G401 (cell line): ENCODE measurements around the gene SLX9. TPM values are rescaled to one million over a fixed set of nuclear protein-coding genes. Genes with fewer than 3 reads are reported as not detected.

Experiments
- DNase-seq: peaks from one replicate; pipeline ENCODE4 v3.0.0-alpha.2; 2015; ENCODE audit warnings: low spot score
- in situ Hi-C: cut with HindIII; loops from 2 replicates; pipeline ENCODE4 v1.10.0; 2016; ENCODE audit warnings: low sequenced_read_pairs, mixed read lengths
- total RNA-seq: library from RNA; depleted of rRNA; stranded (reverse); fragments of >200 nt; shearing (Covaris generic); gene quantifications from 2 replicates; pipeline ENCODE4 v1.2.3, GENCODE V29; 2014; rRNA removed

Gene SLX9
- total RNA-seq = 48.2 and 77.4 TPM in 2 replicates

- peak; percentile 75 for DNase-seq
- in situ Hi-C loops = no loop called here
Measured at GRCh38 chr21:44939532-44940115, at the start of gene SLX9. Gene SLX9, plus strand, starts transcription at chr21:44940029. Its CDS starts 29 bp downstream, at chr21:44940058.

- no peak for DNase-seq
- in situ Hi-C loops = no loop called here
Measured at GRCh38 chr21:44890338-44890931, 49.4 kb upstream of the SLX9 start.

GRCh38 chr21:44890961-44891541, 48.8 kb upstream of the SLX9 start:
- in situ Hi-C loops = no loop called here
- DNase-seq = no peak

GRCh38 chr21:44891631-44892031, 48.2 kb upstream of the SLX9 start:
- no peak for DNase-seq
- in situ Hi-C loops = no loop called here

- no peak for DNase-seq
- in situ Hi-C loops = no loop called here
Measured at GRCh38 chr21:44892095-44892494, 47.7 kb upstream of the SLX9 start.

- DNase-seq = peak; percentile 53
- in situ Hi-C loops = no loop called here
Measured at GRCh38 chr21:44892536-44893277, 47.1 kb upstream of the SLX9 start.

GRCh38 chr21:44893278-44893556, 46.6 kb upstream of the SLX9 start:
- DNase-seq = no peak
- in situ Hi-C loops = no loop called here

GRCh38 chr21:44893948-44894656, 45.7 kb upstream of the SLX9 start:
- in situ Hi-C loops = no loop called here
- no peak for DNase-seq

- no peak for DNase-seq
- in situ Hi-C loops = no loop called here
Measured at GRCh38 chr21:44894687-44895302, 45.0 kb upstream of the SLX9 start.

- no peak for DNase-seq
- in situ Hi-C loops = no loop called here
Measured at GRCh38 chr21:44895859-44896258, 44.0 kb upstream of the SLX9 start.

- DNase-seq = no peak
Measured at GRCh38 chr21:44896561-44897286, 43.1 kb upstream of the SLX9 start.

GRCh38 chr21:44897326-44898010, 42.4 kb upstream of the SLX9 start:
- in situ Hi-C loops = no loop called here
- no peak for DNase-seq

More at GRCh38 chr21:44896561-44897286, 43.1 kb upstream of the SLX9 start:
- in situ Hi-C loops = no loop called here

- in situ Hi-C loops = no loop called here
- DNase-seq = no peak
Measured at GRCh38 chr21:44898011-44898488, 41.8 kb upstream of the SLX9 start.

- DNase-seq = no peak
- in situ Hi-C loops = no loop called here
Measured at GRCh38 chr21:44898851-44899767, 40.7 kb upstream of the SLX9 start.

- in situ Hi-C loops = no loop called here
- DNase-seq = no peak
Measured at GRCh38 chr21:44899768-44900558, 39.9 kb upstream of the SLX9 start.

- DNase-seq = no peak
Measured at GRCh38 chr21:44900559-44901251, 39.1 kb upstream of the SLX9 start.

More at GRCh38 chr21:44900559-44901251, 39.1 kb upstream of the SLX9 start:
- in situ Hi-C loops = no loop called here
